Peyer's patch (tissue), 4 donors: ENCODE results near the gene VPS52.

ENCODE experiments used
- CTCF ChIP-seq, 6 experiments: fragments of 450-650 bp in 4 of 6; fragments of 200-600 bp in 2 of 6; sonication (generic) in 1 of 6; IDR thresholded peaks; one replicate each; pipeline ENCODE4 v1.5.1; 2017 to 2019; ENCODE audit warnings: antibody characterized with exemption in 6 of 6, mild to moderate bottlenecking in 3 of 6, moderate library complexity in 1 of 6
- POLR2A ChIP-seq, 2 donors: fragments of 450-650 bp; IDR thresholded peaks; one replicate each; pipeline ENCODE4 v1.5.1; 2017; ENCODE audit warnings: antibody characterized with exemption in 2 of 2, mild to moderate bottlenecking in 2 of 2, moderate library complexity in 2 of 2

GRCh38 chr6:33212857-33213165 is 58.9 kb downstream of the VPS52 start:
- TF ChIP-seq CTCF (IDR thresholded peaks at IDR 0.05): no peak
- TF ChIP-seq POLR2A (IDR thresholded peaks at IDR 0.05): no peak
